ENCODE results near the gene APP.

- TF ChIP-seq POLR2A (IDR thresholded peaks at IDR 0.05; ENCODE audit: low read depth, low read length) (no peak), TAF1 (IDR thresholded peaks at IDR 0.05; ENCODE audit: borderline replicate concordance, low read depth, low read length) (no peak)
These were observed 3.0 kb downstream of the APP start for GRCh38 chr21:26167593-26167992.
